Liver (tissue), 9 donors: ENCODE data around the gene GTPBP2. TPM values are rescaled to one million over a fixed set of nuclear protein-coding genes. Genes with fewer than 3 reads are reported as not detected.

ENCODE experiments used
- DNase-seq: peaks from one replicate; pipeline ENCODE4 v3.0.0-alpha.2; 2017; ENCODE audit warnings: low spot score
- H3K27ac ChIP-seq, 2 donors: one replicate each; pipeline ENCODE4 v1.7.0; 2013; ENCODE audit warnings: inconsistent platforms in 2 of 2, low read length in 2 of 2, control low read depth in 1 of 2, low read depth in 1 of 2, mild to moderate bottlenecking in 1 of 2
- H3K27me3 ChIP-seq, 4 donors: one replicate each; pipeline versions ENCODE4 v1.6.1 to v1.7.0; 2013; ENCODE audit warnings: low read length in 3 of 4, inconsistent platforms in 1 of 4, mild to moderate bottlenecking in 1 of 4, moderate library complexity in 1 of 4; ENCODE audit not compliant: control insufficient read depth in 4 of 4, insufficient read depth in 4 of 4
- H3K36me3 ChIP-seq, 4 donors: one replicate each; pipeline versions ENCODE4 v1.6.1 to v1.7.0; 2013; ENCODE audit warnings: low read length in 3 of 4, mild to moderate bottlenecking in 3 of 4, low read depth in 1 of 4, moderate library complexity in 1 of 4; ENCODE audit not compliant: control insufficient read depth in 4 of 4, insufficient read depth in 3 of 4
- H3K4me1 ChIP-seq, 4 donors: one replicate each; pipeline versions ENCODE4 v1.6.1 to v1.7.0; 2013; ENCODE audit warnings: low read length in 3 of 4, mild to moderate bottlenecking in 3 of 4, moderate library complexity in 1 of 4; ENCODE audit not compliant: control insufficient read depth in 4 of 4, insufficient read depth in 4 of 4
- H3K4me3 ChIP-seq, 3 donors: one replicate each; pipeline versions ENCODE4 v1.6.1 to v1.7.0; 2013; ENCODE audit warnings: low read length in 3 of 3, control low read depth in 1 of 3, low read depth in 1 of 3, mild to moderate bottlenecking in 1 of 3
- H3K9ac ChIP-seq, 2 donors: one replicate each; pipeline ENCODE4 v1.7.0; 2013; ENCODE audit warnings: low read length in 2 of 2, mild to moderate bottlenecking in 2 of 2, moderate library complexity in 2 of 2, control low read depth in 1 of 2, low read depth in 1 of 2
- H3K9me3 ChIP-seq, 4 donors: one replicate each; pipeline versions ENCODE4 v1.6.1 to v1.7.0; 2013; ENCODE audit warnings: low read length in 3 of 4; ENCODE audit not compliant: control insufficient read depth in 4 of 4
- ATF3 ChIP-seq: IDR thresholded peaks from 2 replicates; pipeline ENCODE4 v1.6.1; 2016; ENCODE audit warnings: antibody characterized with exemption
- EGR1 ChIP-seq, 2 donors: IDR thresholded peaks; 2 replicates each; pipeline ENCODE4 v1.6.1; 2016 to 2018; ENCODE audit warnings: antibody characterized with exemption in 2 of 2, low read depth in 2 of 2
- FOXA1 ChIP-seq: IDR thresholded peaks from 2 replicates; pipeline ENCODE4 v1.6.1; 2016; ENCODE audit warnings: antibody characterized with exemption
- FOXA2 ChIP-seq: IDR thresholded peaks from 2 replicates; pipeline ENCODE4 v1.6.1; 2016; ENCODE audit warnings: antibody characterized with exemption
- GABPA ChIP-seq, 2 donors: IDR thresholded peaks in 1 of 2; conservative IDR thresholded peaks in 1 of 2; 2 replicates each; pipeline ENCODE4 v1.6.1; 2016; ENCODE audit warnings: antibody characterized with exemption in 2 of 2, mild to moderate bottlenecking in 1 of 2, moderate library complexity in 1 of 2
- HNF4G ChIP-seq: IDR thresholded peaks from 2 replicates; pipeline ENCODE4 v1.6.1; 2016; ENCODE audit warnings: antibody characterized with exemption
- NR2F2 ChIP-seq: IDR thresholded peaks from 2 replicates; pipeline ENCODE4 v1.6.1; 2016; ENCODE audit warnings: antibody characterized with exemption
- RAD21 ChIP-seq, 2 donors: IDR thresholded peaks; 2 replicates each; pipeline ENCODE4 v1.6.1; 2016; ENCODE audit warnings: antibody characterized with exemption in 2 of 2, mild to moderate bottlenecking in 2 of 2
- RXRA ChIP-seq, 2 donors: IDR thresholded peaks; 2 replicates each; pipeline ENCODE4 v1.6.1; 2017 to 2018; ENCODE audit warnings: antibody characterized with exemption in 2 of 2, mild to moderate bottlenecking in 1 of 2
- SP1 ChIP-seq: IDR thresholded peaks from 2 replicates; pipeline ENCODE4 v1.6.1; 2018; ENCODE audit warnings: antibody characterized with exemption, mild to moderate bottlenecking
- TAF1 ChIP-seq: conservative IDR thresholded peaks from 2 replicates; pipeline ENCODE4 v1.6.1; 2016; ENCODE audit warnings: antibody characterized with exemption, mild to moderate bottlenecking
- YY1 ChIP-seq: IDR thresholded peaks from 2 replicates; pipeline ENCODE4 v1.6.1; 2016; ENCODE audit warnings: antibody characterized with exemption, mild to moderate bottlenecking
- WGBS: extraction: QIAGEN DNeasy Blood & Tissue Kit; methylation state at CpG from one replicate; pipeline ENCODE4 v1.1.7; 2013; 5-methylcytosine and 5-hydroxymethylcytosine counted together
- polyA plus RNA-seq, 2 donors: library from polyadenylated mRNA; stranded (reverse) in 1 of 2; unstranded in 1 of 2; fragments of 200-250 nt in 1 of 2; fragments of >200 nt in 1 of 2; fragmentation: Nextera tagmentation in 1 of 2; extraction: Ambion mirVana in 1 of 2; gene quantifications; one replicate each; pipeline versions ENCODE4 v1.2.1 to v1.2.3, GENCODE V29; 2013 to 2015
- total RNA-seq, 2 donors: library from RNA; depleted of rRNA; stranded (reverse); fragments of >200 nt; gene quantifications; one replicate each; pipeline ENCODE4 v1.2.3, GENCODE V29; 2014
- TF ChIP-seq, protein P1 (sequence below): IDR thresholded peaks from 2 replicates; pipeline ENCODE4 v1.6.1; 2016; ENCODE audit warnings: antibody characterized with exemption, mild to moderate bottlenecking
- TF ChIP-seq, protein P2 (sequence below): IDR thresholded peaks from 2 replicates; pipeline ENCODE4 v1.6.1; 2016; ENCODE audit warnings: antibody characterized with exemption
- donor health status: healthy.
- donor health status: healthy.
- donor health status: healthy.
- donor health status: healthy.
- donor health status: healthy.

Gene GTPBP2
- total and polyA plus RNA-seq, 4 donors = 7.9 to 69.1 (median 16.1) TPM

DNA sequence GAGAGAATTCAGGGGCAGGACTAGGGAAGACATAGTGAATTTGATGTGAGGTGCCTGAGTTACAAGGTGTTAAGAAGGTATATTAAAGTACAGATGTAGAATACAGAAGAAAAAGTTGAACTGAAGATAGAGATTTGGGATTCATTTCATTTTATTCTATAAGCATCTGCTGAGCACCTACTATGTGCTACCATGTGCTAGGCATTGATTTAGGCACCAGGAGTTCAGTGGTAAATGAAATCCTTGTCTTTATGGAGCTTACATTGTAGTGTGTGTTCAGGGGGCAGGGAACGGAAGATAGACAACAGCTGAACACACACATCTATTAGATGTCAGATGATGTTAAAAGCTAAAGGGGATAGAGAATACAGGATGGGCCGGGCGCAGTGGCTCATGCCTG, 18.5 kb upstream of the GTPBP2 start:
- 96% methylated on average over 3 of the region's 3 CpGs for WGBS

GRCh38 chr6:43645613-43645964, 16.5 kb upstream of the GTPBP2 start:
- Histone ChIP-seq H3K4me3 (no peak overlapping the region), H3K4me1 (peaks cover 0 to 3% (median 0%) of the 10 kb centered on the region in 4 donors), H3K36me3 (peaks cover 0 to 14% (median 4%) of the 10 kb centered on the region in 4 donors), H3K9ac (no peak overlapping the region), H3K27ac (no peak overlapping the region), H3K9me3 (no peaks in the 10 kb centered on the region), H3K27me3 (no peaks in the 10 kb centered on the region)
- TF ChIP-seq EGR1 (IDR thresholded peaks at IDR 0.05; ENCODE audit: low read depth in 2 of 2) (no peak), FOXA1 (no peak), YY1 (no peak), ATF3 (no peak), FOXA2 (no peak), HNF4G (no peak)
- no peak for DNase-seq
- WGBS = 29% methylated on average over 9 of the region's 9 CpGs

More for the DNA sequence above, 18.5 kb upstream of the GTPBP2 start:
- Histone ChIP-seq H3K9ac (no peak overlapping the region), H3K36me3 (peaks cover 0 to 2% (median 0%) of the 10 kb centered on the region in 4 donors), H3K27me3 (no peaks in the 10 kb centered on the region), H3K4me3 (no peak overlapping the region), H3K4me1 (peaks cover 0 to 3% (median 0%) of the 10 kb centered on the region in 4 donors), H3K27ac (no peak overlapping the region), H3K9me3 (no peaks in the 10 kb centered on the region)
- TF ChIP-seq GABPA (IDR thresholded peaks at IDR 0.05 in 1 of 2, conservative IDR thresholded peaks at IDR 0.05 in 1 of 2) (no peak), RAD21 (IDR thresholded peaks at IDR 0.05) (no peak), YY1 (no peak), TAF1 (no peak), NR2F2 (no peak), ATF3 (no peak), SP1 (no peak), EGR1 (IDR thresholded peaks at IDR 0.05; ENCODE audit: low read depth in 2 of 2) (no peak), HNF4G (no peak)
- TF ChIP-seq, protein P1, sequence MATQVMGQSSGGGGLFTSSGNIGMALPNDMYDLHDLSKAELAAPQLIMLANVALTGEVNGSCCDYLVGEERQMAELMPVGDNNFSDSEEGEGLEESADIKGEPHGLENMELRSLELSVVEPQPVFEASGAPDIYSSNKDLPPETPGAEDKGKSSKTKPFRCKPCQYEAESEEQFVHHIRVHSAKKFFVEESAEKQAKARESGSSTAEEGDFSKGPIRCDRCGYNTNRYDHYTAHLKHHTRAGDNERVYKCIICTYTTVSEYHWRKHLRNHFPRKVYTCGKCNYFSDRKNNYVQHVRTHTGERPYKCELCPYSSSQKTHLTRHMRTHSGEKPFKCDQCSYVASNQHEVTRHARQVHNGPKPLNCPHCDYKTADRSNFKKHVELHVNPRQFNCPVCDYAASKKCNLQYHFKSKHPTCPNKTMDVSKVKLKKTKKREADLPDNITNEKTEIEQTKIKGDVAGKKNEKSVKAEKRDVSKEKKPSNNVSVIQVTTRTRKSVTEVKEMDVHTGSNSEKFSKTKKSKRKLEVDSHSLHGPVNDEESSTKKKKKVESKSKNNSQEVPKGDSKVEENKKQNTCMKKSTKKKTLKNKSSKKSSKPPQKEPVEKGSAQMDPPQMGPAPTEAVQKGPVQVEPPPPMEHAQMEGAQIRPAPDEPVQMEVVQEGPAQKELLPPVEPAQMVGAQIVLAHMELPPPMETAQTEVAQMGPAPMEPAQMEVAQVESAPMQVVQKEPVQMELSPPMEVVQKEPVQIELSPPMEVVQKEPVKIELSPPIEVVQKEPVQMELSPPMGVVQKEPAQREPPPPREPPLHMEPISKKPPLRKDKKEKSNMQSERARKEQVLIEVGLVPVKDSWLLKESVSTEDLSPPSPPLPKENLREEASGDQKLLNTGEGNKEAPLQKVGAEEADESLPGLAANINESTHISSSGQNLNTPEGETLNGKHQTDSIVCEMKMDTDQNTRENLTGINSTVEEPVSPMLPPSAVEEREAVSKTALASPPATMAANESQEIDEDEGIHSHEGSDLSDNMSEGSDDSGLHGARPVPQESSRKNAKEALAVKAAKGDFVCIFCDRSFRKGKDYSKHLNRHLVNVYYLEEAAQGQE = no peak
- DNase-seq = no peak

- Histone ChIP-seq H3K9ac (no peak within 1 kb of the TSS), H3K36me3 (peaks cover 5 to 19% (median 7%) of the 10 kb centered on the region in 4 donors), H3K9me3 (no peaks in the 10 kb centered on the region), H3K27me3 (no peaks in the 10 kb centered on the region), H3K27ac (peak within 1 kb of the TSS in 1 of 2 donors; percentile 47), H3K4me1 (peaks cover 0 to 3% (median 0%) of the 10 kb centered on the region in 4 donors), H3K4me3 (peak within 1 kb of the TSS in 1 of 3 donors; percentile 37)
- TF ChIP-seq ATF3 (no peak), GABPA (IDR thresholded peaks at IDR 0.05 in 1 of 2, conservative IDR thresholded peaks at IDR 0.05 in 1 of 2) (no peak), RAD21 (IDR thresholded peaks at IDR 0.05) (no peak), HNF4G (no peak), RXRA (IDR thresholded peaks at IDR 0.05) (no peak)
- TF ChIP-seq, protein P1 = no peak
- TF ChIP-seq, protein P2, sequence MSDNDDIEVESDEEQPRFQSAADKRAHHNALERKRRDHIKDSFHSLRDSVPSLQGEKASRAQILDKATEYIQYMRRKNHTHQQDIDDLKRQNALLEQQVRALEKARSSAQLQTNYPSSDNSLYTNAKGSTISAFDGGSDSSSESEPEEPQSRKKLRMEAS = no peak
- DNase-seq = peak; percentile 81
- WGBS = 10% methylated on average over 52 of the region's 52 CpGs
Observed at GRCh38 chr6:43644940-43645612, 16.0 kb upstream of the GTPBP2 start, which contains the start of gene RSPH9. Gene RSPH9, plus strand, starts transcription at chr6:43645036. Its CDS starts 63 bp downstream, at chr6:43645099.
